GM12878 (cell line): Measurements from ENCODE around the gene ALPK1. TPM values are rescaled to one million over a fixed set of nuclear protein-coding genes. Genes with fewer than 3 reads are reported as not detected.

Source experiments
- ATAC-seq: fragments of 200-7000 bp; cut with Tn5 transposase; 3 replicates; pipeline ENCODE4 v1.9.1; 2020; ENCODE audit warnings: mild to moderate bottlenecking, moderate library complexity
- BruUV-seq: library from RNA; stranded (reverse); fragments of 400-500 nt; replicated peaks from 2 replicates; lab custom pipeline; 2021; lab: Mats Ljungman, UMichigan
- CTCF ChIA-PET: fragments of 300-600 bp; sonication (Branson Sonifier 250); formaldehyde crosslinking; extraction: SDS; loops from one replicate; lab custom pipeline; 2021; ENCODE audit warnings: inconsistent platforms; lab: Yijun Ruan, JAX
- POLR2A ChIA-PET: fragments of 350-600 bp; formaldehyde crosslinking; extraction: SDS; loops from one replicate; lab custom pipeline; 2021; ENCODE audit warnings: inconsistent platforms; lab: Charles Lee
- RAD21 ChIA-PET: fragments of 300-600 bp; sonication (Branson Sonifier 250); formaldehyde crosslinking; loops from one replicate; lab custom pipeline; 2023; ENCODE audit warnings: antibody characterized with exemption; ENCODE audit not compliant: unreplicated experiment; lab: Charles Lee
- SMC1A ChIA-PET: fragments of 300-600 bp; sonication (Branson Sonifier 250); formaldehyde crosslinking; loops from one replicate; lab custom pipeline; 2023; ENCODE audit not compliant: unreplicated experiment, uncharacterized antibody; lab: Charles Lee
- DNase-seq: peaks from one replicate; pipeline ENCODE4 v3.0.0-alpha.2; 2011; ENCODE audit warnings: low read depth, low spot score
- FAIRE-seq: peaks from 3 replicates; lab custom pipeline; 2011; peaks lifted over from hg19 to GRCh38; lab: Jason Lieb, UNC
- H2AFZ ChIP-seq: 2 replicates; pipeline ENCODE4 v1.6.0; 2011; ENCODE audit warnings: low read depth, low read length, control low read depth; ENCODE audit not compliant: control insufficient read depth
- H3K27ac ChIP-seq: 2 replicates; pipeline ENCODE4 v1.5.1; 2011; ENCODE audit warnings: control low read depth; ENCODE audit not compliant: control insufficient read depth, insufficient read depth
- H3K27me3 ChIP-seq, 2 experiments: replicated peaks in 1 of 2; 2 replicates each; pipeline versions ENCODE4 v1.6.0 to v1.6.1; 2011; ENCODE audit warnings: low read length in 1 of 2; ENCODE audit not compliant: control insufficient read depth in 2 of 2, insufficient read depth in 2 of 2
- H3K36me3 ChIP-seq, 2 experiments: 2 replicates each; pipeline ENCODE4 v1.5.1; 2011; ENCODE audit warnings: low read length in 1 of 2; ENCODE audit not compliant: control insufficient read depth in 2 of 2, insufficient read depth in 2 of 2
- H3K4me1 ChIP-seq: 2 replicates; pipeline ENCODE4 v1.6.1; 2011; ENCODE audit warnings: mild to moderate bottlenecking, low read length, moderate library complexity, mixed read lengths; ENCODE audit not compliant: control insufficient read depth, insufficient read depth
- H3K4me2 ChIP-seq: 2 replicates; pipeline ENCODE4 v1.6.0; 2011; ENCODE audit warnings: control low read depth; ENCODE audit not compliant: control insufficient read depth, insufficient read depth
- H3K4me3 ChIP-seq: fragments of 200-600 bp; sonication (generic); 2 replicates; pipeline ENCODE4 v1.5.1; 2016
- H3K79me2 ChIP-seq: 2 replicates; pipeline ENCODE4 v1.6.0; 2011; ENCODE audit warnings: low read length; ENCODE audit not compliant: control insufficient read depth, insufficient read depth
- H3K9ac ChIP-seq: 2 replicates; pipeline ENCODE4 v1.8.0; 2011; ENCODE audit warnings: low read length, control low read depth, mixed read lengths; ENCODE audit not compliant: control insufficient read depth, insufficient read depth
- H3K9me3 ChIP-seq: replicated peaks from 3 replicates; pipeline ENCODE4 v1.5.1; 2011; ENCODE audit warnings: mild to moderate bottlenecking, low read length; ENCODE audit not compliant: control insufficient read depth, insufficient read depth
- H4K20me1 ChIP-seq: 2 replicates; pipeline ENCODE4 v1.6.0; 2011; ENCODE audit not compliant: control insufficient read depth, insufficient read depth
- BCL3 ChIP-seq: IDR thresholded peaks from 2 replicates; pipeline ENCODE4 v1.6.1; 2011; ENCODE audit warnings: borderline replicate concordance, low read depth, mild to moderate bottlenecking, moderate library complexity, low read length; ENCODE audit not compliant: insufficient read depth, poor library complexity, severe bottlenecking
- BRCA1 ChIP-seq: IDR thresholded peaks from 2 replicates; pipeline ENCODE4 v1.6.1; 2011; ENCODE audit warnings: low read depth, low read length, improper control_type of control experiment
- CBX3 ChIP-seq: fragments of 200-600 bp; sonication (generic); IDR thresholded peaks from 2 replicates; pipeline ENCODE4 v1.6.1; 2016; ENCODE audit warnings: low read depth, borderline replicate concordance
- FOS ChIP-seq: IDR thresholded peaks from 3 replicates; pipeline ENCODE4 v1.6.1; 2011; ENCODE audit warnings: borderline replicate concordance; ENCODE audit not compliant: insufficient read length; ENCODE audit errors: extremely low read depth
- IRF3 ChIP-seq: fragments of 450-650 bp; IDR thresholded peaks from 2 replicates; pipeline ENCODE4 v1.6.1; 2014; ENCODE audit warnings: mild to moderate bottlenecking
- MEF2B ChIP-seq: fragments of 450-650 bp; IDR thresholded peaks from 2 replicates; pipeline ENCODE4 v1.6.1; 2018; ENCODE audit warnings: mild to moderate bottlenecking, moderate library complexity; ENCODE audit not compliant: partially characterized antibody, poor library complexity, severe bottlenecking
- NFYB ChIP-seq: IDR thresholded peaks from 2 replicates; pipeline ENCODE4 v1.6.1; 2011; ENCODE audit warnings: low read depth, mild to moderate bottlenecking, low read length, improper control_type of control experiment, moderate library complexity; ENCODE audit not compliant: insufficient read depth
- PAX5 ChIP-seq: IDR thresholded peaks from 2 replicates; pipeline ENCODE4 v1.6.1; 2011; ENCODE audit warnings: low read depth, low read length, borderline replicate concordance
- POLR2A ChIP-seq: IDR thresholded peaks from 2 replicates; pipeline ENCODE4 v1.6.1; 2011; ENCODE audit warnings: low read depth, mild to moderate bottlenecking, low read length
- POLR2AphosphoS5 ChIP-seq: IDR thresholded peaks from 2 replicates; pipeline ENCODE4 v1.6.1; 2011; ENCODE audit warnings: mild to moderate bottlenecking, low read length, inconsistent platforms
- RBBP5 ChIP-seq: fragments of 200-600 bp; sonication (generic); conservative IDR thresholded peaks from 2 replicates; pipeline ENCODE4 v1.6.1; 2016
- SIN3A ChIP-seq: IDR thresholded peaks from 2 replicates; pipeline ENCODE4 v1.6.1; 2012; ENCODE audit warnings: low read depth, low read length, improper control_type of control experiment
- YBX1 ChIP-seq: fragments of 450-650 bp; IDR thresholded peaks from 2 replicates; pipeline ENCODE4 v1.6.1; 2016; ENCODE audit warnings: antibody characterized with exemption
- WGBS: methylation state at CpG from one replicate; pipeline ENCODE4 v1.1.6; 2016; ENCODE audit warnings: low lambda C conversion rate; ENCODE audit not compliant: insufficient replicate concordance, insufficient coverage; ENCODE audit errors: missing lambda C conversion rate; 5-methylcytosine and 5-hydroxymethylcytosine counted together
- in situ Hi-C: fragments of 300-500 bp; cut with MboI; formaldehyde crosslinking; loops from 9 replicates; pipeline ENCODE4 v1.14.3; 2018; ENCODE audit warnings: mixed read lengths
- intact Hi-C: fragments of 100-400 bp; cut with micrococcal nuclease; formaldehyde crosslinking; loops from one replicate; pipeline ENCODE4 v1.14.2; 2022; ENCODE audit not compliant: unreplicated experiment
- polyA plus RNA-seq, 11 experiments: library from polyadenylated mRNA; depleted of rRNA in 4 of 11; unstranded in 6 of 11; stranded (reverse) in 5 of 11; fragments of >200 nt; fragmentation: Nextera tagmentation in 4 of 11; fragmentation: Illumina TruSeq in 1 of 11; extraction: Ambion mirVana in 4 of 11; extraction: Trizol in 1 of 11; gene quantifications; 1 replicate in 1 of 11; 2 replicates in 10 of 11; pipeline versions ENCODE4 v1.2.1 to v1.2.3, GENCODE V29; 2011 to 2016; ENCODE audit warnings: inconsistent platforms in 2 of 11, missing spikeins in 2 of 11, low read depth in 1 of 11
- total RNA-seq, 4 experiments: library from RNA; depleted of rRNA in 3 of 4; stranded (reverse); fragments of >200 nt in 3 of 4; fragmentation: Illumina TruSeq in 1 of 4; extraction: Trizol in 1 of 4; gene quantifications; 2 replicates each; pipeline versions ENCODE4 v1.2.1 to v1.2.3, GENCODE V29; 2013 to 2021

ALPK1 gene
- total and polyA plus RNA-seq, 10 of the 15 experiments (the other 5 are each of a cell fraction or from before 2014, with no cell fraction given): 8.5 to 32.3 (median 22.6) TPM

- DNase-seq: no peak
- no peaks in the 10 kb centered on the region for H3K79me2 ChIP-seq
- H3K36me3 ChIP-seq: no peaks in the 10 kb centered on the region; a peak in 1 of 4 replicates
- intact Hi-C loops: no loop called here
- BruUV-seq: no TSS peak
- 97% methylated on average over 4 of the region's 4 CpGs for whole genome bisulfite sequencing
- H3K4me2 ChIP-seq: no peak overlapping the region
- POLR2A ChIA-PET: no interaction called here
- ATAC-seq: no peak
- no peaks in the 10 kb centered on the region for H3K9me3 ChIP-seq
- no peaks in the 10 kb centered on the region for H3K4me1 ChIP-seq
- TF ChIP-seq BCL3 (no peak), BRCA1 (no peak), POLR2AphosphoS5 (no peak), IRF3 (no peak), RBBP5 (no peak), FOS (no peak), MEF2B (no peak), YBX1 (no peak), CBX3 (no peak), PAX5 (no peak), SIN3A (no peak), POLR2A (no peak), NFYB (no peak)
- TF ChIP-seq, all 136 proteins: peak for 0
- Histone ChIP-seq H4K20me1 (no peaks in the 10 kb centered on the region), H3K27ac (no peak overlapping the region), H3K27me3 (no peaks in the 10 kb centered on the region), H2AFZ (no peak overlapping the region), H3K4me3 (no peak overlapping the region), H3K9ac (no peak overlapping the region)
- in situ Hi-C loops: no loop called here
- FAIRE-seq: no peak
- RAD21 ChIA-PET: no interaction called here
- SMC1A ChIA-PET: interaction anchor here (0.5 to 1.2 kb wide), 5 partner anchors 10 to 1808 kb away, joined by 3 to 9 read pairs (median 4); no protein-coding TSS in a partner anchor
- CTCF ChIA-PET: interaction anchor here (1.4 to 1.9 kb wide), 2 partner anchors 10 kb away, joined by 3 to 4 read pairs; no protein-coding TSS in a partner anchor
These were observed 88.9 kb downstream of the ALPK1 start for GRCh38 chr4:112386071-112386470.
